SK-N-SH (cell line): ENCODE measurements around the gene PTPN14. TPM values are rescaled to one million over a fixed set of nuclear protein-coding genes. Genes with fewer than 3 reads are reported as not detected.
"Not testable (repeated sequence)": the region's sequence is repeated elsewhere in the genome, so short reads cannot be mapped to it uniquely, and the experiment has no call there.

Experiments
- CTCF ChIA-PET: fragments of 300-600, 350-600 bp; formaldehyde crosslinking; extraction: SDS; loops from one replicate; lab custom pipeline; 2021; lab: Yijun Ruan, JAX
- POLR2A ChIA-PET: fragments of 350-600 bp; sonication (Branson Sonifier 250); formaldehyde crosslinking; extraction: SDS; loops from one replicate; lab custom pipeline; 2020; ENCODE audit warnings: antibody characterized with exemption, inconsistent platforms; lab: Yijun Ruan, JAX
- DNase-seq: peaks from one replicate; pipeline ENCODE4 v3.0.0; 2012
- H2AFZ ChIP-seq: fragments of 200-600 bp; sonication (generic); 2 replicates; pipeline ENCODE4 v1.8.1; 2016; ENCODE audit warnings: antibody characterized with exemption, mild to moderate bottlenecking, low read depth
- H3F3A ChIP-seq: fragments of 200-600 bp; sonication (generic); replicated peaks from 2 replicates; pipeline ENCODE3; 2016; ENCODE audit warnings: antibody characterized with exemption, mild to moderate bottlenecking; ENCODE audit not compliant: insufficient read depth
- H3K27ac ChIP-seq, 2 experiments: fragments of 200-500 bp in 1 of 2; fragments of 200-600 bp in 1 of 2; sonication (Bioruptor generic) in 1 of 2; sonication (generic), shearing (Covaris generic) in 1 of 2; 2 replicates each; pipeline versions ENCODE4 v1.5.1 to v1.6.1; 2014 to 2016; ENCODE audit warnings: low read depth in 2 of 2, inconsistent platforms in 1 of 2, low read length in 1 of 2, mild to moderate bottlenecking in 1 of 2, mixed read lengths in 1 of 2
- H3K27me3 ChIP-seq: fragments of 200-600 bp; sonication (generic), shearing (Covaris generic); 2 replicates; pipeline ENCODE4 v1.6.1; 2016; ENCODE audit warnings: mixed run types; ENCODE audit not compliant: insufficient read depth
- H3K36me3 ChIP-seq, 2 experiments: fragments of 200-500 bp in 1 of 2; fragments of 200-600 bp in 1 of 2; sonication (Bioruptor generic) in 1 of 2; sonication (generic) in 1 of 2; replicated peaks in 1 of 2; 2 replicates each; pipeline versions ENCODE3 to v1.5.1; 2014 to 2016; ENCODE audit warnings: low read length in 1 of 2, mild to moderate bottlenecking in 1 of 2; ENCODE audit not compliant: insufficient read depth in 2 of 2, control insufficient read depth in 1 of 2
- H3K4me1 ChIP-seq, 2 experiments: fragments of 200-500 bp in 1 of 2; fragments of 200-600 bp in 1 of 2; sonication (Bioruptor generic) in 1 of 2; sonication (generic), shearing (Covaris generic) in 1 of 2; 2 replicates each; pipeline versions ENCODE4 v1.5.1 to v1.6.1; 2014 to 2016; ENCODE audit warnings: low read depth in 1 of 2, low read length in 1 of 2, mixed run types in 1 of 2; ENCODE audit not compliant: insufficient read depth in 2 of 2, control insufficient read depth in 1 of 2
- H3K4me2 ChIP-seq: fragments of 200-600 bp; sonication (generic), shearing (Covaris generic); 2 replicates; pipeline ENCODE4 v1.6.1; 2017; ENCODE audit warnings: mixed run types
- H3K4me3 ChIP-seq, 2 experiments: fragments of 200-500 bp in 1 of 2; fragments of 200-600 bp in 1 of 2; sonication (Bioruptor generic) in 1 of 2; sonication (generic), shearing (Covaris generic) in 1 of 2; 2 replicates each; pipeline versions ENCODE4 v1.5.1 to v1.8.1; 2014 to 2016; ENCODE audit warnings: low read depth in 2 of 2, inconsistent platforms in 1 of 2, low read length in 1 of 2, mild to moderate bottlenecking in 1 of 2, mixed read lengths in 1 of 2, moderate library complexity in 1 of 2
- H3K79me2 ChIP-seq: fragments of 200-600 bp; sonication (generic); 2 replicates; pipeline ENCODE4 v1.8.1; 2017; ENCODE audit warnings: mild to moderate bottlenecking; ENCODE audit not compliant: insufficient read depth
- H3K9ac ChIP-seq: fragments of 200-600 bp; sonication (generic); 2 replicates; pipeline ENCODE4 v1.6.1; 2017; ENCODE audit warnings: mixed run types
- H3K9me2 ChIP-seq: fragments of 200-600 bp; sonication (generic); 2 replicates; pipeline ENCODE4 v1.6.1; 2017; ENCODE audit warnings: mixed run types
- H3K9me3 ChIP-seq: fragments of 200-600 bp; sonication (generic); 2 replicates; pipeline ENCODE4 v1.6.1; 2017; ENCODE audit warnings: mixed run types, mild to moderate bottlenecking, moderate library complexity
- H4K20me1 ChIP-seq: fragments of 200-600 bp; sonication (generic); 2 replicates; pipeline ENCODE4 v1.6.1; 2017; ENCODE audit warnings: mild to moderate bottlenecking, mixed run types; ENCODE audit not compliant: insufficient read depth
- FOSL2 ChIP-seq: IDR thresholded peaks from 2 replicates; pipeline ENCODE4 v1.4.0; 2012; ENCODE audit warnings: low read depth, mild to moderate bottlenecking, moderate library complexity, borderline replicate concordance
- GABPA ChIP-seq: IDR thresholded peaks from 2 replicates; pipeline ENCODE4 v1.4.0; 2012; ENCODE audit warnings: low read depth, mild to moderate bottlenecking
- JUND ChIP-seq: IDR thresholded peaks from 2 replicates; pipeline ENCODE4 v1.4.0; 2012
- RCOR1 ChIP-seq: fragments of 150-350 bp; IDR thresholded peaks from 2 replicates; pipeline ENCODE4 v1.6.1; 2017; ENCODE audit warnings: antibody characterized with exemption, low read length
- WGBS: methylation state at CpG from one replicate; pipeline ENCODE4 v1.1.6; 2017; ENCODE audit warnings: low lambda C conversion rate; 5-methylcytosine and 5-hydroxymethylcytosine counted together
- polyA plus RNA-seq, 3 experiments: library from polyadenylated mRNA; depleted of rRNA; stranded (reverse); fragments of >200 nt; gene quantifications; 2 replicates each; pipeline ENCODE4 v1.2.3, GENCODE V29; 2012
- TF ChIP-seq, protein P1 (sequence below): IDR thresholded peaks from 2 replicates; pipeline ENCODE4 v1.4.0; 2012; ENCODE audit warnings: low read depth, borderline replicate concordance
- TF ChIP-seq, protein P2 (sequence below): fragments of 150-350 bp; IDR thresholded peaks from 2 replicates; pipeline ENCODE4 v1.6.1; 2017; ENCODE audit warnings: antibody characterized with exemption, low read length, low read depth, borderline replicate concordance

The PTPN14 gene
- polyA plus RNA-seq, 1 of the 3 experiments (the other 2 are of a cell fraction) = 12.8 TPM

GRCh38 chr1:214485151-214485550 lies 66.3 kb downstream of the PTPN14 start:
- Histone ChIP-seq H3K27ac (no peak overlapping the region), H3K4me1 (peaks cover 0 to 7% of the 10 kb centered on the region in 2 experiments; a peak in 2 of 4 replicates), H3F3A (peaks cover 13% of the 10 kb centered on the region), H3K36me3 (peaks cover 0 to 22% of the 10 kb centered on the region in 2 experiments), H3K9me2 (no peaks in the 10 kb centered on the region), H3K9me3 (no peaks in the 10 kb centered on the region), H2AFZ (no peak overlapping the region), H3K79me2 (peaks cover 99% of the 10 kb centered on the region), H3K27me3 (no peaks in the 10 kb centered on the region), H4K20me1 (peaks cover 55% of the 10 kb centered on the region), H3K4me2 (no peak overlapping the region)
- ChIA-PET CTCF (interaction anchor here (0.8 kb wide), 1 partner anchor 152 kb away, joined by 3 read pairs; no protein-coding TSS in a partner anchor), POLR2A (no interaction called here)
- DNase-seq = no peak
- TF ChIP-seq FOSL2 (no peak), RCOR1 (no peak), JUND (no peak), GABPA (no peak)
- TF ChIP-seq, protein P1, sequence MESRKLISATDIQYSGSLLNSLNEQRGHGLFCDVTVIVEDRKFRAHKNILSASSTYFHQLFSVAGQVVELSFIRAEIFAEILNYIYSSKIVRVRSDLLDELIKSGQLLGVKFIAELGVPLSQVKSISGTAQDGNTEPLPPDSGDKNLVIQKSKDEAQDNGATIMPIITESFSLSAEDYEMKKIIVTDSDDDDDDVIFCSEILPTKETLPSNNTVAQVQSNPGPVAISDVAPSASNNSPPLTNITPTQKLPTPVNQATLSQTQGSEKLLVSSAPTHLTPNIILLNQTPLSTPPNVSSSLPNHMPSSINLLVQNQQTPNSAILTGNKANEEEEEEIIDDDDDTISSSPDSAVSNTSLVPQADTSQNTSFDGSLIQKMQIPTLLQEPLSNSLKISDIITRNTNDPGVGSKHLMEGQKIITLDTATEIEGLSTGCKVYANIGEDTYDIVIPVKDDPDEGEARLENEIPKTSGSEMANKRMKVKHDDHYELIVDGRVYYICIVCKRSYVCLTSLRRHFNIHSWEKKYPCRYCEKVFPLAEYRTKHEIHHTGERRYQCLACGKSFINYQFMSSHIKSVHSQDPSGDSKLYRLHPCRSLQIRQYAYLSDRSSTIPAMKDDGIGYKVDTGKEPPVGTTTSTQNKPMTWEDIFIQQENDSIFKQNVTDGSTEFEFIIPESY = no peak
- TF ChIP-seq, protein P2, sequence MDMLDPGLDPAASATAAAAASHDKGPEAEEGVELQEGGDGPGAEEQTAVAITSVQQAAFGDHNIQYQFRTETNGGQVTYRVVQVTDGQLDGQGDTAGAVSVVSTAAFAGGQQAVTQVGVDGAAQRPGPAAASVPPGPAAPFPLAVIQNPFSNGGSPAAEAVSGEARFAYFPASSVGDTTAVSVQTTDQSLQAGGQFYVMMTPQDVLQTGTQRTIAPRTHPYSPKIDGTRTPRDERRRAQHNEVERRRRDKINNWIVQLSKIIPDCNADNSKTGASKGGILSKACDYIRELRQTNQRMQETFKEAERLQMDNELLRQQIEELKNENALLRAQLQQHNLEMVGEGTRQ = no peak
- TF ChIP-seq, all 33 proteins: peak for 0
- no peak overlapping the region for H3K9ac ChIP-seq
- no peak overlapping the region for H3K4me3 ChIP-seq
- 74% methylated on average over 5 of the region's 5 CpGs for WGBS

DNA sequence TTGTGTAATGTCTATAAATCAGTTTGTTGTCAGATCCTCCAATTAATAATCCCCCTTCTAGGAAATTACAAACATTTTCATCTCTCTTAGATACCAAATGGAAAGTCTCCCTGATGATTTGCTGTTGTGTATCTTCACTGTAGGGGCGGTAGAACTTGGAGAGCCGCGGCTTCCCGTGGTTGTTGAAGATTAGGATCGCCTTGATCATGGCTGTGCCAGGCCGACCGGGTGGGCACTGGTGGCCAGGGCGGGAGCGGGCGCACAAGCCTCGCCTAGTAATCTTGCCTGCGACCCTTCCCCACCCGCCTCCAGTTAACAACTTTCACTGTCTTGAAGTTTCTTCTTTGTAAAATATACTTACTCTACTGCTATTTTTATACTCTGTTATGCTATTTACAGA lies 68.2 kb downstream of the PTPN14 start:
- H3K36me3 ChIP-seq = peaks cover 0 to 15% of the 10 kb centered on the region in 2 experiments
- POLR2A ChIA-PET, H3K9me3 ChIP-seq, H3K9ac ChIP-seq, CTCF ChIA-PET, H3K9me2 ChIP-seq, H3K4me2 ChIP-seq, DNase-seq, H3K27me3 ChIP-seq, H3K4me3 ChIP-seq, H3K4me1 ChIP-seq, H2AFZ ChIP-seq: not testable (repeated sequence)
- H3F3A ChIP-seq = peaks cover 23% of the 10 kb centered on the region
- peaks cover 99% of the 10 kb centered on the region for H3K79me2 ChIP-seq
- H4K20me1 ChIP-seq = peaks cover 42% of the 10 kb centered on the region
- peak overlapping the region in 1 of 2 experiments; percentile 6; a peak in 1 of 4 replicates for H3K27ac ChIP-seq
- WGBS = 78% methylated on average over 13 of the region's 13 CpGs

DNA sequence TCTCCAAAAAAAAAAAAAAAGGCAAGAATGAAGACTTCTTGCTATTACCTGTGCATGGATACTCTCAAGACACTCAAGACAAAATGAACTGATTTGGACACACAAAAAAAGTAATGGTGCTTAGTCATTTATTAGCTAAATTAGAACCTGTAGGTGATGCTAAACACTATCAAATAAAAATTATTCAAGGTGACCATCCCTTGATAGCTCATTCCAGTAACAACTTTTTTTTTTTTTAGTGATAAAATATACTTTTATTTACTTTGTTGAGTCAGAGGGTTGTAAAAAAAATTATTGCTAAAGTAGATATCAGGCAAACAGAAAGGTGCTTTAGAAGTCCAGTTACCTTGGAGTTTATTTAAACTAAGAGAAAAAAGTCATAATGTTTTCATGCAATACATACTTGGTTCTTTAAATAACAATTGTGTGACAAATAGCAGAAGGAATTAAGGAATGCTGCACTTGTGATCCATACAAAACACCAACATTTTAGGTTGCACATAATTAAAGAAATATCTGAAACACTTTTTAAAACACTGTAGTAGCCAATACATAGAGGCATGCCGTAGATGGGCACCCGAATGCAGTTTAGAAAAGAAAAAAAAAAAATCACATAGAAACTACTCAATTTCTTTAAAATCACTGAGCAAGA lies 69.3 kb downstream of the PTPN14 start:
- not testable (repeated sequence) for H3K9me2 ChIP-seq, DNase-seq, H3K9me3 ChIP-seq, H3K27ac ChIP-seq, H3K4me2 ChIP-seq, H2AFZ ChIP-seq, H3K9ac ChIP-seq, H3K27me3 ChIP-seq, H3K4me3 ChIP-seq
- ChIA-PET CTCF (interaction anchor here (0.6 kb wide), 1 partner anchor 14 kb away, joined by 3 read pairs; no protein-coding TSS in a partner anchor), POLR2A (interaction anchor here (0.6 kb wide), 1 partner anchor 123 kb away, joined by 3 read pairs; no protein-coding TSS in a partner anchor)
- Histone ChIP-seq H3F3A (peaks cover 33% of the 10 kb centered on the region), H3K79me2 (peaks cover 99% of the 10 kb centered on the region), H3K36me3 (peaks cover 0 to 15% of the 10 kb centered on the region in 2 experiments), H4K20me1 (peaks cover 42% of the 10 kb centered on the region), H3K4me1 (peaks cover 0 to 17% of the 10 kb centered on the region in 2 experiments; a peak in 2 of 4 replicates)
- WGBS = 26% methylated on average over 2 of the region's 2 CpGs
